ENCODE data around the gene RBM20. TPM values are rescaled to one million over a fixed set of nuclear protein-coding genes. Genes with fewer than 3 reads are reported as not detected.
A peak's percentile ranks its signal among the peaks of the same experiment; 100 is the strongest.

The RBM20 gene
- total RNA-seq, 1 donor from 2014 or later = 101 TPM

GRCh38 chr10:110862961-110863360 is 218.8 kb downstream of the RBM20 start:
- no peak for DNase-seq
- Histone ChIP-seq H3K36me3 (no peaks in the 10 kb centered on the region), H3K4me3 (no peak overlapping the region), H3K9me3 (replicated peaks) (no peaks in the 10 kb centered on the region), H3K4me1 (peaks cover 39% of the 10 kb centered on the region), H3K27ac (replicated peaks) (no peak overlapping the region), H3K27me3 (ENCODE audit: low read depth) (no peaks in the 10 kb centered on the region)
- TF ChIP-seq, protein P1, sequence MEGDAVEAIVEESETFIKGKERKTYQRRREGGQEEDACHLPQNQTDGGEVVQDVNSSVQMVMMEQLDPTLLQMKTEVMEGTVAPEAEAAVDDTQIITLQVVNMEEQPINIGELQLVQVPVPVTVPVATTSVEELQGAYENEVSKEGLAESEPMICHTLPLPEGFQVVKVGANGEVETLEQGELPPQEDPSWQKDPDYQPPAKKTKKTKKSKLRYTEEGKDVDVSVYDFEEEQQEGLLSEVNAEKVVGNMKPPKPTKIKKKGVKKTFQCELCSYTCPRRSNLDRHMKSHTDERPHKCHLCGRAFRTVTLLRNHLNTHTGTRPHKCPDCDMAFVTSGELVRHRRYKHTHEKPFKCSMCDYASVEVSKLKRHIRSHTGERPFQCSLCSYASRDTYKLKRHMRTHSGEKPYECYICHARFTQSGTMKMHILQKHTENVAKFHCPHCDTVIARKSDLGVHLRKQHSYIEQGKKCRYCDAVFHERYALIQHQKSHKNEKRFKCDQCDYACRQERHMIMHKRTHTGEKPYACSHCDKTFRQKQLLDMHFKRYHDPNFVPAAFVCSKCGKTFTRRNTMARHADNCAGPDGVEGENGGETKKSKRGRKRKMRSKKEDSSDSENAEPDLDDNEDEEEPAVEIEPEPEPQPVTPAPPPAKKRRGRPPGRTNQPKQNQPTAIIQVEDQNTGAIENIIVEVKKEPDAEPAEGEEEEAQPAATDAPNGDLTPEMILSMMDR (IDR thresholded peaks at IDR 0.05; ENCODE audit: borderline replicate concordance) = no peak
- intact Hi-C loops (cut with micrococcal nuclease) = no loop called here

DNA sequence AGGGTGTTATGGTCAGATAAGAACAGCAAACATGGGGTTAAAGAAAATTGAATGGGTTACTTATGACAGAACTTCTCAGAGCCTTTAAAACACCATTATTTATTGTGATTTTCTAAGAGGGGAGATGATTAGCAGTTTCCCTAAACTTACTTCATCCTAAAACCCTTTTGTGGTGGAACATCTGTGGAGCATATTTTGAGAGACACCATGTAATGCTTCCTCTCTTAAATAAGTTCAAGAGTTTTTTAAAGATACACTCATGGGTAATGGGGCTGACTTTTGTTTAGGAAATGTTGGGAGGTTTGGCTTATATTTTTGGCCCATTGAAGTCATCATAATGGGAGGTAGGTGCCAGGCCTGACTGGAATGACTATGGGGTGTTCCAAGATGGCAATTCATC is 219.2 kb downstream of the RBM20 start:
- H3K4me1 ChIP-seq = peaks cover 35% of the 10 kb centered on the region
- no peak overlapping the region for H3K27ac ChIP-seq (replicated peaks)
- TF ChIP-seq, protein P1 (IDR thresholded peaks at IDR 0.05; ENCODE audit: borderline replicate concordance) = no peak
- H3K36me3 ChIP-seq = no peaks in the 10 kb centered on the region
- H3K4me3 ChIP-seq = no peak overlapping the region
- no peaks in the 10 kb centered on the region for H3K27me3 ChIP-seq (ENCODE audit: low read depth)
- no peak for DNase-seq
- intact Hi-C loops (cut with micrococcal nuclease) = no loop called here
- H3K9me3 ChIP-seq (replicated peaks) = no peaks in the 10 kb centered on the region

- H3K27ac ChIP-seq (replicated peaks) = peak overlapping the region; percentile 76
- H3K4me1 ChIP-seq = peaks cover 32% of the 10 kb centered on the region
Observed at GRCh38 chr10:110863956-110864355, 219.8 kb downstream of the RBM20 start.

DNA sequence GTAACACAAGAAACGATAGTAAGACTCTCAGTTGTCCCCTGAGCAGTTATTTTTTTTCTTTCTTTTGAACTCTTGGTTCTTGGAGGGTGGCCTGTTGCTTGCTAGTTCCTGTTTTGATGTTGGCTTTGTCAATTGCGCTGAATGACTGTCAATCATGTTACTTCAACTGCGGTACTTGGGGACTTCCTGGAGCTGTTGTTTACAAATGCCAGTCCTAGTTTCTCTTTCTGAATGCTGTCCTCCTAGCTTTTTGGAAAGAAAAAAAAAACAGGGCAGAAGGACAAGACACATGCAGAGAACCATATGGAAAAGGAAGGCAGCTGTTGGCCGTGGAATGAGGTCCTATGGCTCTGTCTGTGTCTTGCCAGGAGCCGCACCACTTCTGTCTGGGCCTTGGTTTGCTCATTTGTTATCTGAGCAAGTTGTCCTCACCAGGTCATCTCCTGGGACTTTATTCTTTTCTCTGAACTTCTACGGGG is 220.6 kb downstream of the RBM20 start:
- TF ChIP-seq, protein P1 (IDR thresholded peaks at IDR 0.05; ENCODE audit: borderline replicate concordance) = no peak
- Histone ChIP-seq H3K4me1 (peaks cover 25% of the 10 kb centered on the region), H3K9me3 (replicated peaks) (no peaks in the 10 kb centered on the region), H3K36me3 (no peaks in the 10 kb centered on the region), H3K4me3 (peak overlapping the region; percentile 18), H3K27me3 (ENCODE audit: low read depth) (no peaks in the 10 kb centered on the region), H3K27ac (replicated peaks) (peak overlapping the region; percentile 76)
- intact Hi-C loops (cut with micrococcal nuclease) = no loop called here
- DNase-seq = no peak

More at GRCh38 chr10:110863956-110864355, 219.8 kb downstream of the RBM20 start:
- no peaks in the 10 kb centered on the region for H3K27me3 ChIP-seq (ENCODE audit: low read depth)
- TF ChIP-seq, protein P1 (IDR thresholded peaks at IDR 0.05; ENCODE audit: borderline replicate concordance) = no peak
- intact Hi-C loops (cut with micrococcal nuclease) = no loop called here
- H3K4me3 ChIP-seq = no peak overlapping the region
- no peaks in the 10 kb centered on the region for H3K36me3 ChIP-seq
- DNase-seq = no peak
- H3K9me3 ChIP-seq (replicated peaks) = no peaks in the 10 kb centered on the region

DNA sequence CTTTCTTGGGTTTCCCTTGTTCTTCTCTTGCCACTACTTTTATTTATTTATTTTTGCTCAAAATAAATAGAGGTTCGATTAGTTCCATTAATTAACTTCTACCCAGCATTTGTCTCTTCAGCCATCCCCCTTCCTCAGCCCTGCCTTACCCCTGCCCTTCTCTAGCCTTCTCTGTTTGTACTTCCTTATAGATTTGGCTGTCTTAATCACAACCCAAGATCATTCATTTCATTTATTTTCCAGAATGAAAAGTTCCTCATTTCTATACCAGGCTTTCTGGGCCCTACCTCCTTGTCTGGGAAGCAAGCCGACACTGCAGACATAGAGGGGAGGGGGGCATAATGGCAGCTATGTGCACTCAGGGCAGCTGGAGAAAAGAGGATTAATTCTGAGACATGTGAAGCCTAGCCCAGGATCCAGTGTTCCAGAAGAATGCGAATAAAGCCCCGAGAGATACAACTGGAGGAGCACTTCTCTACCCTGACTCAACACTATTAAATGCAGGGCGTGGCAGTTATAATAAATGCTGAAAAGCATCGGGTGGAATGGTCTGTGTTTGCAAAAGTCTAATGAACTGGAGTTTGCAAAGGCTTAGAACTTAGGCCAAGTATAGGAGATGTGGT is 221.2 kb downstream of the RBM20 start:
- no peak for DNase-seq
- intact Hi-C loops (cut with micrococcal nuclease) = no loop called here
- peak overlapping the region; percentile 76 for H3K27ac ChIP-seq (replicated peaks)
- peaks cover 21% of the 10 kb centered on the region for H3K4me1 ChIP-seq
- no peak overlapping the region for H3K4me3 ChIP-seq
- no peaks in the 10 kb centered on the region for H3K36me3 ChIP-seq
- no peaks in the 10 kb centered on the region for H3K27me3 ChIP-seq (ENCODE audit: low read depth)
- TF ChIP-seq, protein P1 (IDR thresholded peaks at IDR 0.05; ENCODE audit: borderline replicate concordance) = no peak
- H3K9me3 ChIP-seq (replicated peaks) = no peaks in the 10 kb centered on the region

Measured in left ventricle myocardium inferior (tissue), 1 donor.